Adrenal gland (tissue), 5 donors: ENCODE results near the gene CAMSAP2.

Experiments
- CTCF ChIP-seq, 6 experiments: fragments of 450-650 bp in 4 of 6; fragments of 200-600 bp in 2 of 6; sonication (generic) in 1 of 6; IDR thresholded peaks; 1 replicate in 5 of 6; 2 replicates in 1 of 6; pipeline versions ENCODE4 v1.5.1 to v1.8.0; 2016 to 2021; ENCODE audit warnings: antibody characterized with exemption in 6 of 6, mild to moderate bottlenecking in 2 of 6, moderate library complexity in 1 of 6
- POLR2A ChIP-seq, 2 donors: fragments of 450-650 bp; IDR thresholded peaks; one replicate each; pipeline ENCODE4 v1.6.1; 2017; ENCODE audit warnings: antibody characterized with exemption in 2 of 2, mild to moderate bottlenecking in 2 of 2, moderate library complexity in 1 of 2
- donor health status: DM: no; HTN: no; CAD: no.

GRCh38 chr1:200738327-200738948 lies at the start of gene CAMSAP2:
- TF ChIP-seq CTCF (IDR thresholded peaks at IDR 0.05) (no peak), POLR2A (IDR thresholded peaks at IDR 0.05) (peak in 1 of 2 donors; percentile 78)
